Cardiac fibroblast (primary cell): ENCODE data around the gene OBSCN.

Source experiments
- DNase-seq, 2 donors: peaks; one replicate each; pipeline versions ENCODE4 v3.0.0 to v3.0.0-alpha.2; 2010; ENCODE audit warnings: low read depth in 2 of 2
- H3K4me3 ChIP-seq, 2 donors: replicated peaks in 1 of 2; 1 replicate in 1 of 2; 2 replicates in 1 of 2; pipeline ENCODE4 v1.5.1; 2011; ENCODE audit warnings: low read depth in 2 of 2, low read length in 2 of 2, mild to moderate bottlenecking in 2 of 2, moderate library complexity in 1 of 2
- CTCF ChIP-seq: IDR thresholded peaks from one replicate; pipeline ENCODE4 v1.5.1; 2011; ENCODE audit warnings: low read depth, mild to moderate bottlenecking, low read length, inconsistent platforms

OBSCN gene

DNA sequence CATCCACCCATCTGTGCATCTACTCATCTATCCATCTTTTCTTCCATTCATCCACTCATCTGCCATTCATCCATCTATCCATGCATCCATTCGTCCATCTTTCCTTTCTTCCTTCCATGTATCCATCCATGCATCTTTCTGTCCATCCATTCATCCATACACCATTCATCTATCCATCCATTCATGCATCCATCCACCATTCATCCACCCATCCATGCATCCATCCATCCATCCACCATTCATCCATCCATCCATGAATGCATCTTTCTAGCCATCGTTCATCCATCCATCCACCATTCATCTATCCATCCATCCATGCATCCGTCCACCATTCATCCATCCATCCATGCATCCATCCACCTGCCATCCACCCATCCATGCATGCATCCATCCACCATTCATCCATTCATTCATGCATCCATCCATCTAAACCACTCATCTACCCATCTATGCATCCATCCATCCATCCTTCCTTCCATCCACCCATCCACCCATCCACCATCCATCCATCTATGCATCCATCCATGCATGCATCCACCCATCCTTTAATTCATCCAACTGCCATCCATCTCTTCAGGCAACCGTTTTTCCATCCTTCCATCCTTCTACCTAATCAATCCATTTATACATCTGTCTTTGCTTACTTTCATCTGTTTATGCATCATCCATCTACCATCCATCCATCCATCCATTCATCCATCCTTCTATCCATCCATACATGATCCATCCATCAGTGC, 111.7 kb downstream of the OBSCN start:
- no peak overlapping the region for H3K4me3 ChIP-seq
- DNase-seq = no peak
- TF ChIP-seq CTCF = no peak

DNA sequence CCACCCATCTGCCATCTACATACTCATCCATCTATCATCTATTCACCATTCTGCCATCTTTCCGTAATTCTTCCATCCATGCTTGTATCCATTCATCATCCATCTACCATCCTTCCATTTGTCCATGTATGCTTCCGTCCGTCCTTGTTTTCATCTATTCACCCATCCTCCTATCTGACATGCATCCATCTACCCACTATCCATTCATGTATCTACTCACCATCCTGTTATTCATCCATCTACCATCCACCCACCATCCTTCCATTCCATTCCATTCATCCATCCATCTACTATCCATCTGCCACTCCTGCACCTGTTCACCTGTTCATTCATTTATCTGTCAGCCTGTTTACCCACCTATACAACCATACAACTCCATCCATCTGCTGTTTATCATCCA, 112.5 kb downstream of the OBSCN start:
- no peak for TF ChIP-seq CTCF
- H3K4me3 ChIP-seq = no peak overlapping the region
- no peak for DNase-seq

DNA sequence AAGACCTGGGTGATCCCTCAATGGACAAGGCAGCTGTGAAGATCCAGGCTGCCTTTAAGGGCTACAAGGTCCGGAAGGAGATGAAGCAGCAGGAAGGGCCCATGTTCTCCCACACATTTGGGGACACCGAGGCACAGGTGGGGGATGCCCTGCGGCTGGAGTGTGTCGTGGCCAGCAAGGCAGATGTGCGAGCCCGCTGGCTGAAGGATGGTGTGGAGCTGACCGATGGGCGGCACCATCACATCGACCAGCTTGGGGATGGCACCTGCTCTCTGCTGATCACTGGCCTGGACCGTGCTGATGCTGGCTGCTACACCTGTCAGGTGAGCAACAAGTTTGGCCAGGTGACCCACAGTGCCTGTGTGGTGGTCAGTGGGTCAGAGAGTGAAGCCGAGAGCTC, 113.6 kb downstream of the OBSCN start:
- H3K4me3 ChIP-seq = no peak overlapping the region
- DNase-seq = no peak
- no peak for TF ChIP-seq CTCF

DNA sequence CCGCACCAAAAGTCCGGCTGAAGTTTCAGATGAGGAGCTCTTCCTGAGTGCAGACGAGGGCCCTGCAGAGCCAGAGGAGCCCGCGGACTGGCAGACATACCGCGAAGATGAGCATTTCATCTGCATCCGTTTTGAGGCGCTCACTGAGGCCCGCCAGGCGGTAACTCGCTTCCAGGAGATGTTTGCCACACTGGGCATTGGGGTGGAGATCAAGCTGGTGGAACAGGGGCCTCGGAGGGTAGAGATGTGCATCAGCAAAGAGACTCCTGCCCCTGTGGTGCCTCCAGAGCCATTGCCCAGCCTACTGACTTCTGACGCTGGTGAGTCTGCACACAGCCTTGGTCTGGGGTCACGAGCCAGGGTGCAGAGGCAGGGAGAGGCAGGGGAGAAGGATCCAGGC, 114.1 kb downstream of the OBSCN start:
- TF ChIP-seq CTCF = no peak

GRCh38 chr1:228323401-228323800, 115.6 kb downstream of the OBSCN start:
- no peak overlapping the region for H3K4me3 ChIP-seq
- no peak for TF ChIP-seq CTCF
- no peak for DNase-seq

More for the DNA sequence above, 114.1 kb downstream of the OBSCN start:
- no peak overlapping the region for H3K4me3 ChIP-seq
- no peak for DNase-seq

DNA sequence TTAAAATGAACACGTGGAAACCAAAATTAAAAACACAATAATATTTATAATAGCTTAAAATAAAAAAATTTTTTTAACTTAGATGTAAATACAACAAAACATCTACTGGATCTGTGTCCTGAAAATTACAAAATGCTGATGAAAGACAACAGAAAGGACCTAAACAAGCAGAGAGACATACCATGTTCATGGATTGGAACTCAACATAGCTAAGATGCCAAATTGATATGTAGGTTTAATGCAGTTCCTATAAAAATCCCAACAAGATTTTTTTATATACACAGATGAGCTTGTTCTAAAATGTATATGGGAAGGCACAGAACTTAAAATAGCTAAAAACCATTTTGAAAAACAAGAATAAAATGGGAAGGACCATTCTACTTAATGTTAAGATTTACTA, 117.4 kb downstream of the OBSCN start:
- DNase-seq = no peak
- no peak for TF ChIP-seq CTCF

DNA sequence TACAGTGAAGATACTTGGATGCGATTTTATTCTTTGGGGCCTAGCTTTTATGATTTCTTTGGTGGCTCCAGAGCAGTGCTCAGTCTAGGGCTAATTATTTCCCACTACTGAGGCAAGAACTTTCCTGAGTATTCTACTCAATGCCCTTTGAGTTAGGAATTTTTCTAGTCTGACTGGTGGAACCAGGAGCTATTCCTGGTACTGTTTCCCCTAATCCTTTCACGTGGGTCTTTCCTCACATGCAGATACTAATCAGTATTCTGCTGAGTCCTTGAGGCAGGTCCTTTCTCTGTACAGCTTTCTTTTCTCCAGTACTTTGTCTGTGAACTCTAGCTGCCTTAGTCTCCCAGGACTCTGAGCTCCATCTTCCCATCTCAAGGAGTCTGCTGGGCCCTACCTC, 122.0 kb downstream of the OBSCN start:
- TF ChIP-seq CTCF = no peak
- DNase-seq = no peak
- no peak overlapping the region for H3K4me3 ChIP-seq

More for the DNA sequence above, 117.4 kb downstream of the OBSCN start:
- H3K4me3 ChIP-seq = no peak overlapping the region
